ENCODE measurements around the gene CADPS2. TPM values are rescaled to one million over a fixed set of nuclear protein-coding genes. Genes with fewer than 3 reads are reported as not detected.

Gene CADPS2
- total and polyA plus RNA-seq, 3 experiments from 2014 or later, result not detected

- Mint-ChIP-seq H3K27me3 (peaks cover 48 to 78% of the 10 kb centered on the region in 2 donors), H3K4me1 (no peaks in the 10 kb centered on the region), H3K9me3 (peaks cover 8 to 27% (median 10%) of the 10 kb centered on the region in 5 donors), H3K4me3 (no peak overlapping the region), H3K36me3 (no peaks in the 10 kb centered on the region), H3K27ac (no peak overlapping the region)
- Histone ChIP-seq H3K27me3 (ENCODE audit: insufficient read depth, low read length, poor library complexity, severe bottlenecking) (peaks cover 5% of the 10 kb centered on the region), H3K4me3 (ENCODE audit: low read length) (no peak overlapping the region), H3K27ac (ENCODE audit: low read depth, low read length) (no peak overlapping the region), H3K4me1 (ENCODE audit: insufficient read depth, low read length) (no peaks in the 10 kb centered on the region), H3K36me3 (ENCODE audit: insufficient read depth, low read length) (no peaks in the 10 kb centered on the region), H3K9me3 (ENCODE audit: low read length) (no peaks in the 10 kb centered on the region)
- ChIA-PET CTCF (no interaction called here), POLR2A (no interaction called here)
- DNase-seq, result no peak
These were observed 584.2 kb downstream of the CADPS2 start for GRCh38 chr7:122301858-122302760.

GRCh38 chr7:122300956-122301833 is 585.1 kb downstream of the CADPS2 start:
- Histone ChIP-seq H3K27ac (ENCODE audit: low read depth, low read length) (no peak overlapping the region), H3K27me3 (ENCODE audit: insufficient read depth, low read length, poor library complexity, severe bottlenecking) (peaks cover 5% of the 10 kb centered on the region), H3K36me3 (ENCODE audit: insufficient read depth, low read length) (no peaks in the 10 kb centered on the region), H3K4me1 (ENCODE audit: insufficient read depth, low read length) (no peaks in the 10 kb centered on the region), H3K4me3 (ENCODE audit: low read length) (no peak overlapping the region), H3K9me3 (ENCODE audit: low read length) (no peaks in the 10 kb centered on the region)
- DNase-seq, result no peak
- no peak overlapping the region for H3K27ac Mint-ChIP-seq
- H3K4me1 Mint-ChIP-seq, result no peaks in the 10 kb centered on the region
- no peaks in the 10 kb centered on the region for H3K36me3 Mint-ChIP-seq
- H3K4me3 Mint-ChIP-seq, result no peak overlapping the region
- peaks cover 9 to 27% (median 10%) of the 10 kb centered on the region in 5 donors for H3K9me3 Mint-ChIP-seq
- H3K27me3 Mint-ChIP-seq, result peaks cover 44 to 73% of the 10 kb centered on the region in 2 donors
- POLR2A ChIA-PET, result no interaction called here
- CTCF ChIA-PET, result no interaction called here

GRCh38 chr7:122300211-122300932 is 585.9 kb downstream of the CADPS2 start:
- Histone ChIP-seq H3K36me3 (ENCODE audit: insufficient read depth, low read length) (no peaks in the 10 kb centered on the region), H3K27me3 (ENCODE audit: insufficient read depth, low read length, poor library complexity, severe bottlenecking) (peaks cover 5% of the 10 kb centered on the region), H3K27ac (ENCODE audit: low read depth, low read length) (no peak overlapping the region), H3K9me3 (ENCODE audit: low read length) (no peaks in the 10 kb centered on the region), H3K4me1 (ENCODE audit: insufficient read depth, low read length) (no peaks in the 10 kb centered on the region), H3K4me3 (ENCODE audit: low read length) (no peak overlapping the region)
- ChIA-PET CTCF (no interaction called here), POLR2A (no interaction called here)
- Mint-ChIP-seq H3K36me3 (no peaks in the 10 kb centered on the region), H3K27me3 (peaks cover 40 to 65% of the 10 kb centered on the region in 2 donors), H3K4me3 (no peak overlapping the region), H3K4me1 (no peaks in the 10 kb centered on the region), H3K9me3 (peaks cover 9 to 27% (median 10%) of the 10 kb centered on the region in 5 donors), H3K27ac (no peak overlapping the region)
- DNase-seq, result no peak

GRCh38 chr7:122299624-122300210 is 586.5 kb downstream of the CADPS2 start:
- peaks cover 9 to 27% (median 10%) of the 10 kb centered on the region in 5 donors for H3K9me3 Mint-ChIP-seq
- Histone ChIP-seq H3K27ac (ENCODE audit: low read depth, low read length) (no peak overlapping the region), H3K4me1 (ENCODE audit: insufficient read depth, low read length) (no peaks in the 10 kb centered on the region), H3K4me3 (ENCODE audit: low read length) (no peak overlapping the region), H3K36me3 (ENCODE audit: insufficient read depth, low read length) (no peaks in the 10 kb centered on the region), H3K27me3 (ENCODE audit: insufficient read depth, low read length, poor library complexity, severe bottlenecking) (peaks cover 5% of the 10 kb centered on the region), H3K9me3 (ENCODE audit: low read length) (no peaks in the 10 kb centered on the region)
- peaks cover 36 to 60% of the 10 kb centered on the region in 2 donors for H3K27me3 Mint-ChIP-seq
- DNase-seq, result no peak
- POLR2A ChIA-PET, result no interaction called here
- H3K4me1 Mint-ChIP-seq, result no peaks in the 10 kb centered on the region
- H3K4me3 Mint-ChIP-seq, result no peak overlapping the region
- CTCF ChIA-PET, result no interaction called here
- H3K36me3 Mint-ChIP-seq, result no peaks in the 10 kb centered on the region
- no peak overlapping the region for H3K27ac Mint-ChIP-seq

- H3K36me3 Mint-ChIP-seq, result no peaks in the 10 kb centered on the region
- no peak overlapping the region for H3K4me3 ChIP-seq (ENCODE audit: low read length)
- no peak overlapping the region for H3K4me3 Mint-ChIP-seq
- ChIA-PET POLR2A (no interaction called here), CTCF (no interaction called here)
- no peak overlapping the region for H3K27ac ChIP-seq (ENCODE audit: low read depth, low read length)
- H3K27ac Mint-ChIP-seq, result no peak overlapping the region
- peaks cover 29 to 53% of the 10 kb centered on the region in 2 donors for H3K27me3 Mint-ChIP-seq
- H3K9me3 Mint-ChIP-seq, result peaks cover 8 to 24% (median 10%) of the 10 kb centered on the region in 5 donors
- H3K27me3 ChIP-seq (ENCODE audit: insufficient read depth, low read length, poor library complexity, severe bottlenecking), result no peaks in the 10 kb centered on the region
- H3K9me3 ChIP-seq (ENCODE audit: low read length), result no peaks in the 10 kb centered on the region
- H3K4me1 ChIP-seq (ENCODE audit: insufficient read depth, low read length), result no peaks in the 10 kb centered on the region
- no peak for DNase-seq
- H3K36me3 ChIP-seq (ENCODE audit: insufficient read depth, low read length), result no peaks in the 10 kb centered on the region
- no peaks in the 10 kb centered on the region for H3K4me1 Mint-ChIP-seq
These were observed 587.6 kb downstream of the CADPS2 start for GRCh38 chr7:122298618-122299017.

GRCh38 chr7:122298131-122298530 is 588.1 kb downstream of the CADPS2 start:
- POLR2A ChIA-PET, result no interaction called here
- Histone ChIP-seq H3K9me3 (ENCODE audit: low read length) (no peaks in the 10 kb centered on the region), H3K27ac (ENCODE audit: low read depth, low read length) (no peak overlapping the region), H3K4me3 (ENCODE audit: low read length) (no peak overlapping the region), H3K36me3 (ENCODE audit: insufficient read depth, low read length) (no peaks in the 10 kb centered on the region), H3K27me3 (ENCODE audit: insufficient read depth, low read length, poor library complexity, severe bottlenecking) (no peaks in the 10 kb centered on the region), H3K4me1 (ENCODE audit: insufficient read depth, low read length) (no peaks in the 10 kb centered on the region)
- Mint-ChIP-seq H3K36me3 (no peaks in the 10 kb centered on the region), H3K9me3 (peaks cover 7 to 24% (median 10%) of the 10 kb centered on the region in 5 donors), H3K27ac (no peak overlapping the region), H3K27me3 (peaks cover 26 to 48% of the 10 kb centered on the region in 2 donors), H3K4me3 (no peak overlapping the region), H3K4me1 (no peaks in the 10 kb centered on the region)
- CTCF ChIA-PET, result no interaction called here
- DNase-seq, result no peak

- Mint-ChIP-seq H3K27me3 (peaks cover 0 to 1% of the 10 kb centered on the region in 2 donors), H3K4me1 (no peaks in the 10 kb centered on the region), H3K27ac (no peak overlapping the region), H3K9me3 (peaks cover 2 to 12% (median 8%) of the 10 kb centered on the region in 5 donors), H3K4me3 (no peak overlapping the region), H3K36me3 (no peaks in the 10 kb centered on the region)
- H3K4me1 ChIP-seq (ENCODE audit: insufficient read depth, low read length), result no peaks in the 10 kb centered on the region
- no peaks in the 10 kb centered on the region for H3K27me3 ChIP-seq (ENCODE audit: insufficient read depth, low read length, poor library complexity, severe bottlenecking)
- H3K36me3 ChIP-seq (ENCODE audit: insufficient read depth, low read length), result no peaks in the 10 kb centered on the region
- ChIA-PET CTCF (no interaction called here), POLR2A (no interaction called here)
- H3K4me3 ChIP-seq (ENCODE audit: low read length), result no peak overlapping the region
- H3K27ac ChIP-seq (ENCODE audit: low read depth, low read length), result no peak overlapping the region
- H3K9me3 ChIP-seq (ENCODE audit: low read length), result no peaks in the 10 kb centered on the region
- DNase-seq, result no peak
These were observed 595.1 kb downstream of the CADPS2 start for GRCh38 chr7:122291189-122291588.
